CD4-positive, alpha-beta memory T cell (primary cell): ENCODE data around the gene PRKG1. TPM values are rescaled to one million over a fixed set of nuclear protein-coding genes. Genes with fewer than 3 reads are reported as not detected.

Experiments
- CTCF ChIA-PET: fragments of 350-600 bp; sonication (Branson Sonifier 250); formaldehyde crosslinking; loops from one replicate; lab custom pipeline; 2021; ENCODE audit warnings: inconsistent platforms; ENCODE audit not compliant: partially characterized antibody; lab: Charles Lee
- POLR2A ChIA-PET: fragments of 350-600 bp; sonication (Branson Sonifier 250); formaldehyde crosslinking; loops from one replicate; lab custom pipeline; 2021; ENCODE audit not compliant: partially characterized antibody; lab: Charles Lee
- DNase-seq, 5 donors: peaks; one replicate each; pipeline versions ENCODE4 v3.0.0 to v3.0.0-alpha.2; 2020 to 2022; ENCODE audit warnings: mixed read lengths in 1 of 5
- H3K27ac ChIP-seq: one replicate; pipeline ENCODE4 v1.7.0; 2013; ENCODE audit warnings: low read depth, low read length
- H3K27me3 ChIP-seq: 2 replicates; pipeline ENCODE4 v1.7.0; 2013; ENCODE audit warnings: mild to moderate bottlenecking, low read length, moderate library complexity; ENCODE audit not compliant: insufficient read depth
- H3K36me3 ChIP-seq: 2 replicates; pipeline ENCODE4 v1.7.0; 2013; ENCODE audit warnings: mild to moderate bottlenecking, low read length, moderate library complexity; ENCODE audit not compliant: insufficient read depth
- H3K4me1 ChIP-seq: 2 replicates; pipeline ENCODE4 v1.7.0; 2013; ENCODE audit warnings: mild to moderate bottlenecking, low read length, moderate library complexity; ENCODE audit not compliant: insufficient read depth
- H3K4me3 ChIP-seq, 2 donors: one replicate each; pipeline ENCODE4 v1.7.0; 2013; ENCODE audit warnings: low read length in 2 of 2, mild to moderate bottlenecking in 1 of 2
- H3K9me3 ChIP-seq, 2 donors: one replicate each; pipeline ENCODE4 v1.7.0; 2013; ENCODE audit warnings: low read length in 2 of 2, control low read depth in 1 of 2; ENCODE audit not compliant: control insufficient read depth in 1 of 2
- H3K27ac Mint-ChIP-seq, 7 donors: one replicate each; pipeline ENCODE4 v1.8.0; 2020 to 2021; ENCODE audit warnings: mixed read lengths in 7 of 7, mild to moderate bottlenecking in 6 of 7, inconsistent platforms in 3 of 7, moderate library complexity in 3 of 7
- H3K27me3 Mint-ChIP-seq, 2 donors: one replicate each; pipeline ENCODE4 v1.8.0; 2020 to 2021; ENCODE audit warnings: mixed read lengths in 2 of 2
- H3K36me3 Mint-ChIP-seq, 2 donors: one replicate each; pipeline ENCODE4 v1.8.0; 2020 to 2021; ENCODE audit warnings: mixed read lengths in 2 of 2, inconsistent platforms in 1 of 2, mild to moderate bottlenecking in 1 of 2
- H3K4me1 Mint-ChIP-seq, 4 donors: one replicate each; pipeline ENCODE4 v1.8.0; 2020 to 2021; ENCODE audit warnings: mixed read lengths in 4 of 4, mild to moderate bottlenecking in 1 of 4
- H3K4me3 Mint-ChIP-seq, 8 donors: one replicate each; pipeline ENCODE4 v1.8.0; 2020 to 2021; ENCODE audit warnings: mixed read lengths in 8 of 8, mild to moderate bottlenecking in 7 of 8, moderate library complexity in 6 of 8, inconsistent platforms in 3 of 8
- H3K9me3 Mint-ChIP-seq, 8 donors: one replicate each; pipeline ENCODE4 v1.8.0; 2020 to 2021; ENCODE audit warnings: mixed read lengths in 8 of 8, mild to moderate bottlenecking in 5 of 8, inconsistent platforms in 3 of 8, moderate library complexity in 1 of 8
- intact Hi-C: fragments of 100-400 bp; cut with micrococcal nuclease; formaldehyde crosslinking; loops from one replicate; pipeline ENCODE4 v1.15.1; 2023
- polyA plus RNA-seq, 2 donors: library from polyadenylated mRNA; unstranded; fragments of 300-500 nt; fragmentation: Illumina TruSeq; gene quantifications; one replicate each; pipeline ENCODE4 v1.2.3, GENCODE V29; 2021
- total RNA-seq, 2 experiments: library from RNA; stranded (reverse); gene quantifications; one replicate each; pipeline ENCODE4 v1.2.3, GENCODE V29; 2021

The PRKG1 gene
- total and polyA plus RNA-seq, 4 experiments from 2014 or later: 0.06 to 0.20 TPM; not detected in 2

DNA sequence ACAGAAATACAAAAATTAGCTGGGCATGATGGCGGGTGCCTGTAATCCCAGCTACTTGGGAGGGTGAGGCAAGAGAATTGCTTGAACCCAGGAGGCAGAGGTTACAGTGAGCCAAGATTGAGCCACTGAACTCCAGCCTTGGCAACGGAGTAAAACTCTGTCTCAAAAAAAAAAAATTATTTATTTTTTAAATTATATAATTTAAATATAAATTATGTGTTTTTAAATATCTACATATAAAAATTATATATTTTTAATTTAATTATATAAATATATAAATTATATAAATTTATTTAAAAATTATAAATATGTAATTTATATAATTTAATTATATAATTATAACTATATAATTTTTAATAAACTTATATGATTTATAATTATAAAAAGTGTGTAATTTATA lies 51.2 kb downstream of the PRKG1 start:
- Mint-ChIP-seq H3K27me3 (peaks cover 0 to 2% of the 10 kb centered on the region in 2 donors), H3K9me3 (peaks cover 0 to 8% (median 4%) of the 10 kb centered on the region in 8 donors), H3K4me1 (no peaks in the 10 kb centered on the region), H3K4me3 (no peak overlapping the region), H3K36me3 (no peaks in the 10 kb centered on the region), H3K27ac (no peak overlapping the region)
- no peak for DNase-seq
- Histone ChIP-seq H3K36me3 (no peaks in the 10 kb centered on the region), H3K27ac (no peak overlapping the region), H3K27me3 (no peaks in the 10 kb centered on the region), H3K4me1 (no peaks in the 10 kb centered on the region), H3K4me3 (no peak overlapping the region), H3K9me3 (no peaks in the 10 kb centered on the region)
- ChIA-PET CTCF (no interaction called here), POLR2A (no interaction called here)
- intact Hi-C loops: no loop called here

DNA sequence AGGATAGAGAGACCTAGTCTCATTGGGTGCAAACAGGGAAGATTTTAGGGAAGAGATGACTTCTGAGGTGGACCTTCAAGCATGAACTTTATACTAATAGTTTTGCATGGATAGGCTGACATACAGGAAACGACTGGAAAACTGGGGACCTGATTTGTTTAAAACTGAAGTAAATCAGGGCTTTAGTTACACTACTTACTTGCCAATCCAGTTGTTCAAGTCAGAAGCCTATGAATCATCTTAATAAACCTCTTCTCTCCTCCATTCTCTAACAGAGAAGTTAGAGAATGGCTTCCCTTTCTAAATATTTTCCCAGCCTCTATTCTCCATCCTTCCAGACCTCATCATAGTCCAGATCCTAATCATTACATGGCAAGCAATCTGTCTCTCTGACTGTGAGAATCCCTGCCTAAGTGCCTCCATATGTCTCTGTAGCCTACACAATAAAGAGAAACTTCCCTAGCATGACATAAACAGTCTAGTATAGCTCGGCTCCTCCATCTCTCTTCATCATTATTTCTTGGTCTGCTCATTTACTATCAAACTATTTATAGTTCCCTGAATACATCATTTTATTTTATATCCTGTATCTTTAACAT lies 55.8 kb downstream of the PRKG1 start:
- intact Hi-C loops: no loop called here
- DNase-seq: no peak
- ChIA-PET POLR2A (no interaction called here), CTCF (no interaction called here)
- Histone ChIP-seq H3K9me3 (no peaks in the 10 kb centered on the region), H3K4me1 (no peaks in the 10 kb centered on the region), H3K27ac (no peak overlapping the region), H3K27me3 (no peaks in the 10 kb centered on the region), H3K4me3 (no peak overlapping the region), H3K36me3 (no peaks in the 10 kb centered on the region)
- Mint-ChIP-seq H3K9me3 (peaks cover 0 to 8% (median 1%) of the 10 kb centered on the region in 8 donors), H3K27me3 (no peaks in the 10 kb centered on the region), H3K4me1 (no peaks in the 10 kb centered on the region), H3K4me3 (no peak overlapping the region), H3K27ac (no peak overlapping the region), H3K36me3 (no peaks in the 10 kb centered on the region)

DNA sequence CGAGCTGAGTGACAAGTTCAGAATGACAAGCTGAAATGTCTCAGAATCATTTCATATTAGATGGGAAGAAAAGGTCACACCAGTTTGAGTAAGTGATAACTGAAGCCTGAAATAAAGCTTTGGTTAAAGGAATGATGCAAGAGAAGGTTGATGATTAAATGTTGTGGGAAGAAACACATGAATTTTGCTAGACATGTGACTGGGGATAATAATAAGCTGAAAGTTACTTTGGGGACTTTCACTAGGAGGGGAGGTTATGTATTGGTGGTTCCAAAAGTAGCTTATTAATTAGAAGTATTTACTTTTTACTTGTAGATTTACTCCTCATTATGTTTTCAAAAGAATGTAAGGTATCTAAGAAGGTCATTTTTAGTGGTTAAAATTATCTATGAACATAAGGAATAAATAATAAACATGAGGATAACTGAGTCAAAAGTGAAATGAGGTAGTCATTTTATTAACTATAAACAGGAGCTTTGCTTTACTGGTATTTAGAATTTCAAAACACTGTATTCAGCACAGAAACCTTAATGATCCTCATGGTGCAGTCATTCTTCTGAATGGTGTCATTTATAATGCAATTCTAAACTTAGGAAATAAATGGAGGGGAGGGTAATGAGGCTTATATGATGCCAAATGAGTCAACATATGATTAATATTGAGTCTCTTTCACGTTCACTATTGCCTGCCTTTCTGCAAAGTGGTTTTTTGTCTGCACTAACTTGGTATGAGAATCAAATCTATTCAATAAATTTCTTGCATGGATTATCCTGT lies 63.7 kb downstream of the PRKG1 start:
- Histone ChIP-seq H3K9me3 (no peaks in the 10 kb centered on the region), H3K27ac (no peak overlapping the region), H3K4me1 (no peaks in the 10 kb centered on the region), H3K27me3 (no peaks in the 10 kb centered on the region), H3K4me3 (no peak overlapping the region), H3K36me3 (no peaks in the 10 kb centered on the region)
- ChIA-PET POLR2A (no interaction called here), CTCF (no interaction called here)
- Mint-ChIP-seq H3K36me3 (no peaks in the 10 kb centered on the region), H3K4me1 (no peaks in the 10 kb centered on the region), H3K9me3 (no peaks in the 10 kb centered on the region), H3K27me3 (no peaks in the 10 kb centered on the region), H3K4me3 (no peak overlapping the region), H3K27ac (peak overlapping the region in 1 of 7 donors; percentile 2)
- intact Hi-C loops: no loop called here
- no peak for DNase-seq

DNA sequence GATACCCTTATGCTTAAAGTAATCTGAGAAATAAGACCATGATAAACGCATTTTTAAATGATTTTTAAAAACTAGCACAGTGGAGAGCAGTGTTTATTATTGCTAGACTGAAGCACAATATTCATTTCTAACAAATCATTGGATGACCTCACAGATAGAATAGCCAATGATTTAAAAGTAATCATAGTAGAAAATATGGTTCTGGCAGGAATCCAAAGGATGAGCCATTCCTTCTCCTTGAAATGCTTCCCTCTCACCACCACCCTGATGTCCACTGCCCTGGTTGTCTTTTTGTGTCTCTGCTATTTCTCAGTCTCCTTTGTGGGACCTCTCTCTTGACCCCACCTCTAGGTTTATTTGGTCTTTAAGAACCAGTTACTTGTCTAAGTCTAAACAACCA lies 64.9 kb downstream of the PRKG1 start:
- no peak for DNase-seq

DNA sequence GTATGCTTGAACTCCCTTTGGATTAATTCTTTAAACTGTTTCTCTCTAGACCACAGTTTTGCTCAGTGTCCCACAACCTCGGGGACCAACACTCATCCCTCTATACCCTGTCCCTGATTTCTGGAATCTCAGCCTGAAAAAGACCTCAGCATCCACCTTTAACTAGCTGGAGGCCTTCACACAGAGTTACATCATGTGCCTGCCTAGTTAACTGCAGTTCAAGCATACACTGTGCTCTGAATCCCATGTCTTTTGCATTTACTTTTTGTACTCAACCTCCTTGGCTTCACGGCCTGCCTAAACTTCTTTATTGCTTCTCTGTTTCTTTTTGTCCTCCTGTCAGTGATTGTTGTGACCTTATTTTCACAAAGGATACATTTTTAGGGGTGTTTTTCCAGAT lies 66.7 kb downstream of the PRKG1 start:
- intact Hi-C loops: no loop called here
- Histone ChIP-seq H3K9me3 (no peaks in the 10 kb centered on the region), H3K4me1 (no peaks in the 10 kb centered on the region), H3K36me3 (no peaks in the 10 kb centered on the region), H3K4me3 (no peak overlapping the region), H3K27me3 (no peaks in the 10 kb centered on the region), H3K27ac (no peak overlapping the region)
- POLR2A ChIA-PET: no interaction called here
- Mint-ChIP-seq H3K4me1 (no peaks in the 10 kb centered on the region), H3K9me3 (no peaks in the 10 kb centered on the region), H3K36me3 (no peaks in the 10 kb centered on the region), H3K27me3 (no peaks in the 10 kb centered on the region), H3K4me3 (no peak overlapping the region), H3K27ac (no peak overlapping the region)
- CTCF ChIA-PET: no interaction called here
- no peak for DNase-seq

More for the DNA sequence above, 64.9 kb downstream of the PRKG1 start:
- Mint-ChIP-seq H3K4me1 (no peaks in the 10 kb centered on the region), H3K4me3 (no peak overlapping the region), H3K36me3 (no peaks in the 10 kb centered on the region), H3K9me3 (no peaks in the 10 kb centered on the region), H3K27me3 (no peaks in the 10 kb centered on the region), H3K27ac (no peak overlapping the region)
- ChIA-PET CTCF (no interaction called here), POLR2A (no interaction called here)
- intact Hi-C loops: no loop called here
- H3K36me3 ChIP-seq: no peaks in the 10 kb centered on the region
- no peaks in the 10 kb centered on the region for H3K9me3 ChIP-seq
- no peaks in the 10 kb centered on the region for H3K4me1 ChIP-seq
- no peak overlapping the region for H3K4me3 ChIP-seq
- H3K27ac ChIP-seq: no peak overlapping the region
- no peaks in the 10 kb centered on the region for H3K27me3 ChIP-seq

DNA sequence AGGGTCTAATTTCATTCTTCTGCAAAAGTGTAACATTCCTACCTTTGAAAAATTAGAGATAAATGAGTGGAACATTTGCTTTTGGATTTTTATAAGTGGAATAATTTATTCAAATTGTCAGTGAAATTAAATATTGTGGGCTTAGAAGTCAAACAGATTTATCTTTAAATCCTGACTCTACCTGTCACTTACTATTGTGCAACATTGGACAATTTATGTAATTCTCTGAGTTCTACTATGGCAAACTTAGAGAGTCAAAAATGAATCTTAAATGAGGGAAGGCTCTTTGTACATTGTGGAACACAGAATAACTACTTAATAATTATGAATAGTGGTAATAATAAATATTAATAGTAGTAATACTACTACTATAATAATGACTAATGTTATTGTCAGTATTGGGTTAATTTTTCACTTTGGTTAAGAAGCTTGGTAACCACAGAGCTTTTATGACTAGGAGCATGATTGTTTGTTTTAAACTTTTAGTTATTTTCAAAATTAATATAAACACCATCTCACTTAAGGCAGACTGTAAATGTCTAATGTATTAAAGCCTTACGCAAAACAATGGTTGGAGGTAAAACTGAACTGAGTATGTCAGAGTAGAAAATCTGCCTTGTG lies 70.0 kb downstream of the PRKG1 start:
- intact Hi-C loops: no loop called here
- CTCF ChIA-PET: no interaction called here

DNA sequence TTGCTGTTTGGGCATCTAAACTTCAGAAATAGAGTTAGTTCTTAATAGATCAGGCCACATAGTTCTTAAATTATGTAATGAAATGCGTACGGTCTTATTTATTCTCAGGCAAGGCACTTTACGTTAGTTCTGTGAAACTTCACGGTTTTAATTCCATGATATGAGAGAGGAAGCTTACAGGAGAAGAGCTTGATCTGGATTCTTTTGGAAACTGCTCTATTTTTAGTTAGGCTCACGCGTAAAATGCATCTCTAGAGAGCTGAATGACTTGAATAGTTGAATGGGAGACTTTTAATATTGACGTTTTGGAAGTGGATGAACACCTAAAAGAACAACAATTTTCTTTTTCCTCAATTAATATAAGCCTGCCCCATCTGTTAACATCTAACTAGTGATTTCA lies 71.1 kb downstream of the PRKG1 start:
- DNase-seq: no peak
- no peaks in the 10 kb centered on the region for H3K4me1 Mint-ChIP-seq
- Histone ChIP-seq H3K4me3 (no peak overlapping the region), H3K27me3 (no peaks in the 10 kb centered on the region), H3K27ac (no peak overlapping the region), H3K4me1 (no peaks in the 10 kb centered on the region), H3K9me3 (no peaks in the 10 kb centered on the region), H3K36me3 (no peaks in the 10 kb centered on the region)
- ChIA-PET CTCF (no interaction called here), POLR2A (no interaction called here)
- peaks cover 0 to 3% (median 0%) of the 10 kb centered on the region in 8 donors for H3K9me3 Mint-ChIP-seq
- intact Hi-C loops: no loop called here
- H3K27me3 Mint-ChIP-seq: no peaks in the 10 kb centered on the region
- no peak overlapping the region for H3K4me3 Mint-ChIP-seq
- no peak overlapping the region for H3K27ac Mint-ChIP-seq
- H3K36me3 Mint-ChIP-seq: no peaks in the 10 kb centered on the region

More for the DNA sequence above, 70.0 kb downstream of the PRKG1 start:
- Mint-ChIP-seq H3K9me3 (peaks cover 0 to 3% (median 0%) of the 10 kb centered on the region in 8 donors), H3K4me1 (no peaks in the 10 kb centered on the region), H3K27me3 (no peaks in the 10 kb centered on the region), H3K27ac (no peak overlapping the region), H3K4me3 (no peak overlapping the region), H3K36me3 (no peaks in the 10 kb centered on the region)
- Histone ChIP-seq H3K9me3 (no peaks in the 10 kb centered on the region), H3K27me3 (no peaks in the 10 kb centered on the region), H3K27ac (no peak overlapping the region), H3K4me3 (no peak overlapping the region), H3K36me3 (no peaks in the 10 kb centered on the region), H3K4me1 (no peaks in the 10 kb centered on the region)
- no peak for DNase-seq
- POLR2A ChIA-PET: no interaction called here
